GM21526 (cell line): ENCODE data around the gene SRP68.

ENCODE experiments used
- ATAC-seq: cut with Tn5 transposase; IDR thresholded peaks from one replicate; pipeline ENCODE4 v1.9.1; 2021; ENCODE audit warnings: moderate library complexity; ENCODE audit not compliant: unreplicated experiment, low FRiP score

SRP68 gene

DNA sequence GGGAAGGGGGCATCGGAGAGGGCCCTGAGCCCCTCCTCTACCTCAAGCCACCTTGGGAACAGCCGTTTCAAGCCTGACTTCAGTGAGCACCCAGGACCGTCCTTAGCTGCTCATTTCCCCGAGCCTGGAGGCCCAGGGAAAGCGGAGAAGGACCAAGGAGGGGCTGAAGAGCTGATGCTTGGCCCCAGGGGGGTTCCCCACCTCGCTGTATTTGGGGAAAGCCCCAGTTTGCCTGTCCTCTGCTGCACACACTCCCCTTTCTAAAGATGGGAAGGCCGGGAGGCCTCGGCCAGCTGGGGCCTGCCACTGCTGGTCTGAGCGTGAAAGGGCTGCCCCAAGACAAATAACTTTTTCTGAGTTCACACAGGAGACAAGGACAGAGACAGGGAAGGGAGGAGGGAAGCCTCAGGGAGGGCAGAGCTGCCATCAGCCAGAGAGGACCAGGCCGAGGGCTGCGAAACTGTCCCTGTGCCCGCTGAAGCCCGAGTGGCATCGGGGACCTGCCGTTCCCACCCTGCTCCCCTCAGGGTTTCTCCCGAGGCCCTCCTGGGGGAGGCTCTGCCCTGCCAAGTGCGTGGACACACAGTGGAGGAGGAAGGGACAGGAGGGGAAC lies 18.3 kb upstream of the SRP68 start:
- ATAC-seq = no peak

DNA sequence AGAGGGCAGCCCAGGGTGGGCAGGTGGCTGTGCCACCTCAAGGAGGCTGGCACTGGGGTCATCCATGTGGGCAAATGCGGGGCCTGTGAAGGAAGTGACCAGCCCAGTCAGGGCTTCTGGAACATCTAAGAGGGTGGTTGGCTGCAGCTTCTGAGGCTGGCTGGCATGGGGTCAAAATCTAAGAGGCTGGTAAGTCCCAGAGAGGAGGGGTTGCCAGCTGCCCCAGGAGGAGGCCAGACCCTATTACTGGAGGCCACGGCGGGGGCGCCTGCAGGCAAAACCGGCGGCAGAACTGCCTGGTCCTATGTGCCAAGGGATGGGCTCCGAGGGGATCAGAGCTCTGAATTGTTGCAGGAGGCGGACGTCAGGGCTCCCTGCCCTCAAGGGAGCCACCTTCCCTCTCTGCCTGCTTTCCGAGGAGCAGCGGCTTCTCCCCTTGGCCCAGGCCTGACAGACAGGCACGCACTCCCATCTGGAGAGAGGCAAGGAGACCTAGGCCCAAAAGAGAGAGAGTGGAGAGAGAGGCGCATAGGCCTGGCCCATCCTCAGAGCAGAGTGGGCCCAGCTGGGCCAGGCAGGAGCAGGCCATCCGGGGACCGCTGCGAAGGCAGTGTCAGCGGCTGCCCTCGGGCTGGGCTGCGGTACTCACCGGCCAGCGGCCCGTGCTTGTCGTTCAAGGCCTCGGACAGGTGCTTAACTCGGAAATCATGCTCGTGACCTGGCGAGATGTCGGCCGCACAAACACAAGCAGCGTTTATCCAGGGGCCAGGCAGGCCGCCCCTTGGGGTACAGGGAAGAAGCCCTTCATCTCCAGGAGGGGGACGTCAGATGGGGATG lies 17.6 kb upstream of the SRP68 start:
- no peak for ATAC-seq

DNA sequence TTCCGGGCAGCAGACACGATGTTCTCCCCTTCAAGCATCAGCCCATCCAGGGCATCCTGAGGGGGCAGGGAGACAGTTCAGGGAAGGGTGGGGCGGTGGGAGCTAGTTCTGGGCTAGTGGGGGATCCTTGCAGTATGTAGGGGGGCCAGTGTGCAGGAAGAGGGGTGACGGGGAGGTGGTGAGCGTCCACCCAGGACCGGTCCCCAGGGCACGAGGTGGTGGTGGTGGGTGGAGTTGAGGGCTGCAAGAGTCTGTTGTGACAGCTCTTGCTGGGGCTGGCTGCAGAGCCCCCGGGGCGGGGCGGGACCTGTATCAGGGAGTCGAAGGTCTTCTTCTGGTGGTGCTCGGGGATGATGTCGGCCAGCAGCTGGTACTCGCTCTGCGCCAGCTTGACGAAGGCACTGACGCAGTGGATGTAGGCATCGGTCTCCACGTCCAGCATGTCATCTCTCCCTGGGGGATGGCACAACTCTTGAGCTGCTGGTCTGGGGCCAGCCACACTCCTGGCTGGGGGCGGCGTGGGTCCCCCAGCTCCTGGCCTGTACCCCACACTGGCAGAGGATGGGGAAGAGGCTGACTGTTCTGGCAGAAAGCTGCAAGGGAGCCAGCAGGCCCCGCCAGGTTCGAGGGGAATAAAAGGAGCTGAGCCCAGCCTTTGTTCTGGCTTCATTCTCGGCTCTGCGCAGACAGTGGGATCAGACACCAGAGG lies 16.7 kb upstream of the SRP68 start:
- no peak for ATAC-seq

DNA sequence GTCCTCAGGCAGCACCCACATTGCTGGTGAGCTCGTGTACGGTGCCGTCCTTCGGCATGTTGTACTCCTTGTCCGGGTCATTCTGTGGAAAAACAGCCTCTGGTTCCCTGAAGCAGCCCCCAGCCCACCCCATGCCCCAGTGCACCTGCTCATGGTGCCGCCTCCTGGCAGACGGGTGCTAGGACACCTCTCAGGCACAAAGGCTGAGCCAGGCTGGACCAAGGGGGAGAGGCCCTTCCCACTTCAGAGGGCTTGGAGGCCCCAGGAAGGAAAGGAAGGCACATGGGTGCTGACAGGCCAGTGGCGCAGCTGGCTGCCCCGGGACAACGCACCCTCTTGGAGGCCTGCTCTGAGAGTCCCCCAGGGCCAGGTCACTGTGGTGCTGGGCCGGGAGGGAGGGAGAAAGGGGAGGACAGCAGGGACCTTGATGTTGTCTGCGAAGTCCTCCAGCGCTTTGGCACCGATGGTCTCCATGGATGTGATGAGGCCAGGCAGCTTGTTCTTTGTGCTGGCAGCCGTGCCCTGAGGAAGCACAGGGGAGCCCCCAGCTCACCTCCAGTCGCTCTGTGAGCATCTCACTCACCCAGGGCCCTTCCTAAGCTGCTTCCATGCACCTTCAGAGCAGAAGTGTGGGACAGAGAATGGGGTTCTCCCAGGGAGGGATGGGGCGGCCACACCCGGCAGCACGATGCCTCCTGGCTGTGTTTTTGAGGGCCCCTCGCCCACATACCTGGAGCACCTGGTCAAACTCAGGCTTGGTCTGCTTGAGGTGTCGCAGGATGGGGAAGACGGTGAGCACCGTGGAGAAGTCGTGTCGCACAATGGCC lies 15.9 kb upstream of the SRP68 start:
- ATAC-seq = no peak

DNA sequence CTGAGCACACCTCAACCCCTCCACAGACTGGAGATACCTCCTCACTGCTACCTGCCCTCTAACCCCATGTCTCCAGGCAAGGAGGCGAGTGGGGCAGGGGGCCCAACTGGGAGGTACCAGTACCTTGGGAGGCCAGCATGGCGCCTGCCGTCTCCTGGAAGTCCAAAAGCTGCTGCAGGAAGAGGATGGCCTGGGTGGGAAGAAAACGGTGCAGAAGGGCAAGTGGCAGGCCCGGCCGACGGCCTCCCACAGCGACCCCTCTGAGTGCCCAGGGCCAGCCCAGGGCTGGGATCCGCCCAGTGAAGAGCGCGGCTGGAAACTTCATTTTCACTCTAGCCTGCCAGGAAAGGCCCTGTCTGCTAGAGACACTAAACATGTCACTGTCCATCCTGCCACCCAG lies 15.2 kb upstream of the SRP68 start:
- no peak for ATAC-seq

DNA sequence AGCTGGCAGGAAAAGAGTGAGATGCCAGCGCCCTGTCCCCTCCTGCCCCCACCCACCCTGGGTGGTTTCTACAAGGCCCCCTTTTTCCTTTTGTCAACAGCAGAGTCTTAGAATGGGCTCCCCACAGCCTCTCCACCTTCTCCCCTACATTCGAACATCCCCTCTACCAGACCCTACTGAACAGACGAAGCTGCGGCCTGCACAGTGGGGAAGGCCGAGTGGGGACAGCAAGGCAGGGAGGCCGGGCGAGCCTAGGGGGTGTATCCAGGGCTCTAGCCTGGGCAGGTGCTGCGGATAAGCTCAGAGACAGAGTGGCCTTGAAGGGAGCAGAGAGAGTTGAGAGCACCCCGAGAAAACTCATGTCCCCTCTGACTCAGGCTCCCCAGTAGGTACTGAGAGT lies 14.1 kb upstream of the SRP68 start:
- no peak for ATAC-seq

DNA sequence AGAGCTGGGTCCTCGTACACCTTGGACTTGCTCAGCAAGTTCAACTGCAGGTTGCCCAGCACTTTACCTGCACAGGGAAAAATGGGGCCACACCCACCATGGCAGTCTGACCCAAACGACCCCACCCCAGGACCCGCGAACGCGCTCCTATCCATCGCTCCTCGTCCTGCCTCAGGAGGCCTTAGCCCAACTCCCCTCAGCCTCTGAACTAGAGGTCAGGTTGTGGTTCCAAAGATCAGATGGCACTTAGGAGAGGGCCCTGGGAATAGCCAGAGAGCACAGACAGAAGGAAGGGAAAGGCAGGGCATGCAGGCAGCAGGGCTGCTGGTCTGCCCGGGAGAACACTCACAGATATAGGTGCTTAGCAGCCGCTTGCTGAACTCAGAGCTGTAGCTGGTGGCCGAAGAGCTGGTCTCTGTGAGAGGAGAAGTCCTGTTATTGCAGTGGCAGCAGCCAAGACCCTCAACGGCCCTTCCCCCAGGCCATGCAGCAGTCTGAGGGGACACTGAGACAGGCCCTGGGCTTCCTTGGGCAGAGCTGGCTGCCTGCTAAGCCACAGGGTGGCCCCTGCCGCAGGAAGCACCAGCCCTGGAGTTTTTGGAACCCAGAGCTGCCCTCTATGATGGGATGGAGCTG lies 13.5 kb upstream of the SRP68 start:
- no peak for ATAC-seq

DNA sequence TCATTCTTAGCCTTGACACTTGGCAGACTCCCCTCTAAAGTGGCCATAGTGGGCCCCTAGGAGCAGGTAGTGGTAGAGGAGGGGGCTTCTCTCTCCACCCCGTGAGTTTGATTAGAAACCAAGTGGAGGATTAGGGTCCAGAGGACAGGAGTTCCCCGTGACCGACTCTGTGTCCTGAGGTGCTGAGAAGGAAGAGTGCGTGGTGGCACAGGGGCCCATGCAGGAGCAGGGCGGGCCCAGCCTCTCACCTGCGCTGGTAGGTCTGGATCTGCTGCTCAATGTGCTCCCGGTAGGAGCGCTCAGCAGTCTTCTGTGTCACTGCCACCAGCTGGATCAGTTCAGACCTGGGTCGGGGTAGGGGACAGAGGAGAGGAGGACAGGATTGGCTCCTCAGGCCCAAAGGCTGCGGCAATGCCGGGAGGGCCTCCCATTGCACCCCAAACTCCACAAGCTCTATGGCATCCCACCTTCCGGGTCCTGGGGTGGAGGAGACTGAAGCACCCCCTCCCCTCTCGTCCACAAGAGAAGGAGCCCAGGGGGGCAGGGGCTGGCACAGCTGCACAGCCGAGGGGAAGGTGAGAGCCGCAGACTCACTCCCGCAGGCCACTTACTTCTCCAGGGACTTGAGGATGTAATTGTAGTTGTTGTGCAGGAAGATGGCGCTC lies 12.9 kb upstream of the SRP68 start:
- no peak for ATAC-seq

DNA sequence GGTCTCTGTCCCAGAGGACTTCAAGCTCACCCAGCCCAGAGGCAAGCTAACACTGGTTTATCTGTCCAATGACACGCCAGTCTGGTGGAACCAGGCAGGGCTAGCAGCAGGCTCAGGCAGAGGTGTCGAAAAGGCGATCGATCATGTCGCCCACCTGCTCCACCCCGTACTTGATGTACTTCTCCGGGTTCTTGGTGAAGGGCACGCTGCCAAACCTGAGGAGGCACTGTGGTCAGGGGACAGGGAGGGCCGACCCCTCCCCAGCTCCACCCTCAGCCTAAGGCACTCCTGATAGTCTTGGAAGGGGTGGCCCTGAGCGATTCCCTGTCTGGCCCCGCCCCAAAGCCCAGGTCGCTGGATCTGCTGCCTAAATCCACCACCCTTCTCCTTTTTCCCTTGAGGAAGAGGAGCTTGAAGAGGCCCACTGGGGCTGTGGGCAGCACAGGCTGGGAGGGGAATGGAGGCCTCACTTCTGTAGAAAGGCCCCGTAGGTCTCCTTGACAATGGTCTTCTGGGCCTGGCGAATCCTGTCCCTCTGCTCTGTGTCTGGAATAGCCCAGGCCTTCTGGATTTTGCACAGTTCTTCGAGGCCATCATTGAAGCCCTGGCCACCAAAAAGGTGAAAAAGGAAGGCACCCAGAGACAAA lies 11.3 kb upstream of the SRP68 start:
- ATAC-seq = no peak

DNA sequence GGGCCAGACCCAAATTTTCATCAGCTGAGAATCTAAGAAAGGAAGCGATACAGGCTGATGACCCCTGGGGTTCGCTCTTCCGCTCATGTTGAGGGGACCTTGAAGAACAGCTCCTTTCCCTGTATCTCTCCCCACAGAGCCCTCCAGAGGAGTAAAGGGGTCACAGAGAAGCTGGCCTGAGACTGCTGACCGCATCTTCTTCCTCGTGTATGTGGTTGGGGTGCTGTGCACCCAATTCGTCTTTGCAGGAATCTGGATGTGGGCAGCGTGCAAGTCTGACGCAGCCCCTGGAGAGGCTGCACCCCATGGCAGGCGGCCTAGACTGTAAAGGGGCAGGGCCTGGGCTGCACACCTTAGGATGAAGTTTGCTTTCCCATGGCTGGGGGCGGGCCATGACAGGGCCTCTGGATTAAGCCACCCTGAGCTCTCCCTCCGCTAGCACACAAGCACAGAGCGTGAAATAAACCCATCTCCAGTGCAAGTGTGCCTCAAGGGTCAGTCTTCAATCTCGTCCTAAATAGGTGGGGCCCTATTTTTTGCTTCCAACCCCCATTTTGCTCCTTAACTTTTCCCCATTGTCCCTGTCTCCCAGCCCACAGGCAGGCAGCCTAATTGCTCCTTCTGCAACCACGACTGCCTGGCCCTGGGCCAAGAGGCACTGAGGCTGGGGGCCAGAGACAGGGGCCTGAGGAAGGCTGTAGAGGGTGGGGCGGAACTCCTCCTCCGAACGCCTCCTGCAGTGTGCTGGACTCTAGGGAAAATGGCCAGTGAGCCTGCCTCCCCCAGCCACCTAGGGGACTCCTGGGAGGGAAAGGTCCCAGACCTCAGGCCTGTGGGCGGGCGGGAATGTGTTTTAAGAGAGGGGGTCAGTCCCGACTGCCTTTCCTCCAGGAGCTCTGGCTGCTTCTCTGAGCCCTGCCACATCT lies 10.3 kb upstream of the SRP68 start:
- no peak for ATAC-seq

DNA sequence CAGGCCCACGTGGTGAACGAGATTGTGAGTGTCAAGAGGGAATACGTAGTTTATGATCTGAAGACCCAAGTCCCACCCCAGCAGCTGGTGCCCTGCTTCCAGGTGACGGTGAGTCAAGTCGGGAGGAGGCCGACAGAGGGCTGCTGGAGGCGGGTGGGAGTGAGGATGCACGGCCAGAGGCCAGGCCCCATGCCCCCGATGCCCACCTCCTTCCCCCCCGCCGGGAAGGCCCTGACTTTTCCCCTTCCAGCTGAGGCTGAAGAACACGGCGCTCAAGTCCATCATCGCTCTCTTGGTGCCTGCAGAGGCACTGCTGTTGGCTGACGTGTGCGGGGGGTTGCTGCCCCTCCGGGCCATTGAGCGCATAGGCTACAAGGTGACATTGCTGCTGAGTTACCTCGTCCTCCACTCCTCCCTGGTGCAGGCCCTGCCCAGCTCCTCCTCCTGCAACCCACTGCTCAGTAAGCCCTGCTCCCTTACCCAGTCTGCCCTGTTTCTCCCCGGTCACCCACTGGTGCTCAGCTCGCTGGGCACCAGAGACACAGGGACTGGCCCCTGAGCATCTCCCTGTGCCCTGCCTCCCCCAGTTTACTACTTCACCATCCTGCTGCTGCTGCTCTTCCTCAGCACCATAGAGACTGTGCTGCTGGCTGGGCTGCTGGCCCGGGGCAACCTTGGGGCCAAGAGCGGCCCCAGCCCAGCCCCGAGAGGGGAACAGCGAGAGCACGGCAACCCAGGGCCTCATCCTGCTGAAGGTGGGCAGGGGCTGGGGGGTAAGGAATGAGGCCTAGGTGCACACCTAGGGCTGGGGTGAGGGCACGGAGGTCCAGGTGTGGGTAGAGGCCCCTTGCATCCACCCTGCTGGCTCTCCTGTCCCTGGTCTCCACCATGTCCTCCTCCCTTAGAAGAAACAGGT lies 9.2 kb upstream of the SRP68 start:
- no peak for ATAC-seq

DNA sequence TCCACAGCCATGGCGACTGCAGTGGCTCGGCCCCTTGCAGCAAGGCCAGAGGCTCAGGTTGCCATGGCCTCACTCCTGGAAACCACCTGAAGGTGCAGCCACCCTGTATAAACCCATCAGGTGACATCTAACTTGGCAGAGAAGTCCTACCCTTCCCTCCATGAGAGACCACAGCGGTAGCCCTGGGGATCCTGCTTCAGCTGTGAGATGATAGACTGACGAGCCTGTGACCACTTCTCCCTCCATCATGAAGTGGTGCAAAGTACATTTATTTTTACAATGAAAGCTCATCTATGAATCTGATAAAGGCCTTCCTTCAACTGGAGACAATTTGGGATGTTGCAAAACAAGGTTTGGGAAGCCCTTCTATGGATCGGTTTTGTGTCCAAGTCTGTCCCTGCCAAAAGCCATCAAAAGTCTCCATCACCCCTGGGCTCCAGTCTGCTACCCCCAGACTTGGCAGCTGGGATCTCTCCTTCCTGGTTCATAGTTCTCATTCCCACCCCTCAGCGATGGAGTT lies 8.5 kb upstream of the SRP68 start:
- no peak for ATAC-seq

DNA sequence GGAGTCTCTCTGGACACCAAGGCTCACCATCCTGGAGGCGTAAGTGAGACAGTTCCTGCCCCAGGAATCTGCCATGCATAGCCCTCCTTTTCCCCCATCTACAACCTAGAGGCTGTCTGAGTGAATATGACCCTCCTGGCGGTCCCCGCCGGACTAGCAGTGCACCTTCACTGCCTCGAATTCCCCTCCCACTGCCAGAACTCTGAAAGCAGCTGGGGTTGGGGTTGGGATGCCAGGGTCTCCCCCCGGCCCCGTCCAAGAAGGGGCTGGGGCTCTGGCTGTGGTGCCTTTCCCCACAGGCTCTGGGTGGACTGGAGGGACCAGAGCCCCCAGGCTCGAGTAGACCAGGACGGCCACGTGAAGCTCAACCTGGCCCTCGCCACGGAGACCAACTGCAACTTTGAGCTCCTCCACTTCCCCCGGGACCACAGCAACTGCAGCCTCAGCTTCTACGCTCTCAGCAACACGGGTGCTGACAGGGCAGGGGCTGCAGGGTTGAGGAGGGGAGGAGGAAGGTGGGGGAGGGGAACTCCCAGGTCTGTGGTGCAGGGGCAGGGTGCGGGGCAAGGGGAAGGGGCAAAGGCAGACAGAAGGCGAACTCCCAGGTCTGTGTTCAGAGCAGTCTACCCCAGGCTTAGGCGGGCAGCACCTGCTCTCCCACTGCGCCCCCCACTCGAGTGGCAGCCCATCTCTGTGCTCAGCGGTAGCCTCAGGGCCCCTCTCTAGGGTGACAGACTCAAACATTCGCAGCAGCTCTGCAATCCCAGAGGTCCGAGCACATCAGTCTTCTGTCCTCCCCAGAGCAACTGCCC lies 7.8 kb upstream of the SRP68 start:
- no peak for ATAC-seq

DNA sequence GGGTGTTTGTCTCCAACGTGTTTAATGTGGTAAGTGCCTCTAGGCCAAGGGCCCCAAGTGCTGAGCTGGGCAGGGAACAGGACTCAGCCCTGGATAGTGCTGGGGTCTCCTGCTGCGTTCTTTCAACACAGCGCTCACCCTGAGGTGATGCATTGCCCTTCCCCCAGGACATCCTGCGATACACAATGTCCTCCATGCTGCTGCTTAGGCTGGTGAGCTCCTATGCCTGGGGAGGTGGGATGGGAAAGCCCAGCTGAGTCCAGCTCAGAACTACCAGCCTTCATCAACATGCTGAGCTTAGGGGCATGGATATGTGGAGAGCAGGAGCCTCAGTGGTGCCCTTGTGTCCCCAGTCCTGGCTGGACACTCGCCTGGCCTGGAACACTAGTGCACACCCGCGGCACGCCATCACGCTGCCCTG lies 7.2 kb upstream of the SRP68 start:
- ATAC-seq = no peak

DNA sequence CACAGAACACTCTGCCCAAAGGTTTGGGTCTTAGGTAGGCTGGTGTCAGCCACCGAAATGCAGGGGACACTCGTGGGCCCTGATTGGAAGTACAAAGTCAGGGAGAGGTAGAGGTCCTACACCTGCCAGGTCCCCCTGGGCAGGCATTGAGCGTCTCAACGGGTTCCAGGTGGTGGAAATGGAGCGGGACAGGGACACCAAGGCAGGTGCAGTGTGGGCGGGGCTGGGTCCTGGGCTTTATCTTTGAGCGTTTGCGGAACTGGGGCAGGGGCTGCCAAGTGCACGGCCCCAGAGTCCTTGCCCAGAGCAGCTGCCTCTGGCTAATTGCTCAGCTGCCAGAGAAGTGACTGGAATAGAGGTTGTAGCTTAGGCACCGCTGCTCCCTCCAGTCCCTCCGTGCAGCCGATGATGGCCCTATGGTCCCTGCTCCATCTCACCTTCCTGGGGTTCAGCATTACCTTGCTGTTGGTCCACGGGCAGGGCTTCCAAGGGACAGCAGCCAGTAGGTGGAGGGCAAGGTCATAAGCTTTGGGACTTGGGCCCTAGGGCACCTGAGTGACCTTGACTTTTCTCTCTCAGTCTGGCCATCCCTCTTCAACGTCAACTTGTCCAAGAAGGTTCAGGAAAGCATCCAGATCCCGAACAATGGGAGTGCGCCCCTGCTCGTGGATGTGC lies 6.7 kb upstream of the SRP68 start, which contains the start of gene ZACN:
TSS of gene ZACN (plus strand) at position 323 of the 675 bp plus-strand sequence. CDS start at position 406, 83 bp downstream.
- no peak for ATAC-seq
